ENCODE measurements around the gene KIAA0930. TPM values are rescaled to one million over a fixed set of nuclear protein-coding genes. Genes with fewer than 3 reads are reported as not detected.

Gene KIAA0930
- polyA plus RNA-seq, 1 of the 3 experiments (the other 2 are of a cell fraction): 80.8 TPM

- 85% methylated on average over 7 of the region's 7 CpGs for WGBS (ENCODE audit: low lambda C conversion rate)
- no peak for DNase-seq
- Histone ChIP-seq H3K4me1 (ENCODE audit: control insufficient read depth in 1 of 2, insufficient read depth in 2 of 2, low read depth in 1 of 2, low read length in 1 of 2) (peaks cover 0 to 5% of the 10 kb centered on the region in 2 experiments; a peak in 1 of 4 replicates), H3F3A (replicated peaks; ENCODE audit: insufficient read depth) (no peaks in the 10 kb centered on the region), H4K20me1 (ENCODE audit: insufficient read depth) (no peaks in the 10 kb centered on the region), H3K27ac (ENCODE audit: low read depth in 2 of 2, low read length in 1 of 2) (no peak overlapping the region), H3K36me3 (replicated peaks in 1 of 2; ENCODE audit: control insufficient read depth in 1 of 2, insufficient read depth in 2 of 2, low read length in 1 of 2) (no peaks in the 10 kb centered on the region), H3K9ac (no peak overlapping the region), H3K27me3 (ENCODE audit: insufficient read depth) (no peaks in the 10 kb centered on the region), H3K9me3 (no peaks in the 10 kb centered on the region), H3K9me2 (no peaks in the 10 kb centered on the region), H2AFZ (ENCODE audit: low read depth) (no peak overlapping the region), H3K79me2 (ENCODE audit: insufficient read depth) (no peaks in the 10 kb centered on the region), H3K4me3 (ENCODE audit: low read depth in 2 of 2, low read length in 1 of 2) (no peak overlapping the region), H3K4me2 (no peak overlapping the region)
- TF ChIP-seq MXI1 (IDR thresholded peaks at IDR 0.05; ENCODE audit: low read depth, low read length): no peak
- TF ChIP-seq REST (IDR thresholded peaks at IDR 0.05; ENCODE audit: low read depth, low read length): no peak
- no peak for TF ChIP-seq RAD21 (IDR thresholded peaks at IDR 0.05; ENCODE audit: low read length)
- no peak for TF ChIP-seq TEAD4 (IDR thresholded peaks at IDR 0.05; ENCODE audit: borderline replicate concordance, insufficient read depth)
- no peak for TF ChIP-seq FOXJ3 (CRISPR knock-in tag; IDR thresholded peaks at IDR 0.05)
- TF ChIP-seq SMC3 (IDR thresholded peaks at IDR 0.05; ENCODE audit: low read depth, low read length): no peak
- TF ChIP-seq EZH2phosphoT487 (IDR thresholded peaks at IDR 0.05; ENCODE audit: borderline replicate concordance, low read depth): no peak
- TF ChIP-seq POLR2AphosphoS5 (IDR thresholded peaks at IDR 0.05; ENCODE audit: low read depth, low read length): no peak
- TF ChIP-seq NFIC (IDR thresholded peaks at IDR 0.05; ENCODE audit: borderline replicate concordance): no peak
- TF ChIP-seq YY1 (IDR thresholded peaks at IDR 0.05; ENCODE audit: low read depth): no peak
- no peak for TF ChIP-seq SIN3A (IDR thresholded peaks at IDR 0.05; ENCODE audit: borderline replicate concordance, low read depth, low read length)
- no peak for TF ChIP-seq FOSL2 (IDR thresholded peaks at IDR 0.05; ENCODE audit: borderline replicate concordance, low read depth)
- TF ChIP-seq TCF12 (IDR thresholded peaks at IDR 0.05): no peak
- ChIA-PET CTCF (interaction anchor here (1.5 to 3.7 kb wide), 4 partner anchors 161 to 281 kb away, joined by 3 to 23 read pairs (median 9); no protein-coding TSS in a partner anchor), POLR2A (no interaction called here)
These were observed 31.8 kb upstream of the KIAA0930 start for GRCh38 chr22:45272498-45272897.

- H3K9ac ChIP-seq: no peak overlapping the region
These were observed 31.0 kb upstream of the KIAA0930 start for GRCh38 chr22:45271667-45272201.

More at GRCh38 chr22:45271667-45272201, 31.0 kb upstream of the KIAA0930 start:
- Histone ChIP-seq H3K4me2 (no peak overlapping the region; the same call in 1 of the 2 replicates), H3K9me2 (no peaks in the 10 kb centered on the region), H3K4me1 (ENCODE audit: control insufficient read depth in 1 of 2, insufficient read depth in 2 of 2, low read depth in 1 of 2, low read length in 1 of 2) (peaks cover 0 to 5% of the 10 kb centered on the region in 2 experiments; a peak in 1 of 4 replicates), H3F3A (replicated peaks; ENCODE audit: insufficient read depth) (no peaks in the 10 kb centered on the region), H2AFZ (ENCODE audit: low read depth) (no peak overlapping the region), H3K79me2 (ENCODE audit: insufficient read depth) (no peaks in the 10 kb centered on the region), H3K27me3 (ENCODE audit: insufficient read depth) (no peaks in the 10 kb centered on the region), H3K36me3 (replicated peaks in 1 of 2; ENCODE audit: control insufficient read depth in 1 of 2, insufficient read depth in 2 of 2, low read length in 1 of 2) (no peaks in the 10 kb centered on the region), H3K4me3 (ENCODE audit: low read depth in 2 of 2, low read length in 1 of 2) (no peak overlapping the region), H3K27ac (ENCODE audit: low read depth in 2 of 2, low read length in 1 of 2) (no peak overlapping the region), H3K9me3 (no peaks in the 10 kb centered on the region), H4K20me1 (ENCODE audit: insufficient read depth) (no peaks in the 10 kb centered on the region)
- TF ChIP-seq MAX (IDR thresholded peaks at IDR 0.05; ENCODE audit: low read depth) (no peak), ZBTB33 (IDR thresholded peaks at IDR 0.05; ENCODE audit: borderline replicate concordance, low read depth) (no peak), NFIC (IDR thresholded peaks at IDR 0.05; ENCODE audit: borderline replicate concordance) (no peak), RCOR1 (IDR thresholded peaks at IDR 0.05; ENCODE audit: low read length) (no peak), RFX5 (IDR thresholded peaks at IDR 0.05; ENCODE audit: low read length) (no peak), TCF12 (IDR thresholded peaks at IDR 0.05) (no peak), MXI1 (IDR thresholded peaks at IDR 0.05; ENCODE audit: low read depth, low read length) (no peak), GATA2 (CRISPR knock-in tag; IDR thresholded peaks at IDR 0.05) (no peak), EZH2phosphoT487 (IDR thresholded peaks at IDR 0.05; ENCODE audit: borderline replicate concordance, low read depth) (no peak), USF2 (IDR thresholded peaks at IDR 0.05; ENCODE audit: borderline replicate concordance, low read depth, low read length) (no peak)
- ChIA-PET CTCF (interaction anchor here (2.0 to 3.7 kb wide), 2 partner anchors 162 to 282 kb away, joined by 14 to 23 read pairs; no protein-coding TSS in a partner anchor), POLR2A (no interaction called here)
- DNase-seq: no peak
- WGBS (ENCODE audit: low lambda C conversion rate): 74% methylated on average over 13 of the region's 13 CpGs
